Epithelial cell of esophagus (primary cell): ENCODE measurements around the gene SESTD1.
A peak's percentile ranks its signal among the peaks of the same experiment; 100 is the strongest.
"Not testable (repeated sequence)": the region's sequence is repeated elsewhere in the genome, so short reads cannot be mapped to it uniquely, and the experiment has no call there.

Source experiments
- DNase-seq: peaks from one replicate; pipeline ENCODE4 v3.0.0; 2010; ENCODE audit warnings: low read depth
- H3K4me3 ChIP-seq: 2 replicates; pipeline ENCODE4 v1.5.1; 2011; ENCODE audit warnings: mild to moderate bottlenecking, low read length, control low read depth
- CTCF ChIP-seq: IDR thresholded peaks from 2 replicates; pipeline ENCODE4 v1.5.1; 2011; ENCODE audit warnings: low read depth, mild to moderate bottlenecking, low read length, control low read depth, inconsistent platforms; ENCODE audit not compliant: insufficient read depth; ENCODE audit errors: missing control alignments

The SESTD1 gene

GRCh38 chr2:179250848-179251504 lies 13.7 kb downstream of the SESTD1 start:
- H3K4me3 ChIP-seq = no peak overlapping the region
- TF ChIP-seq CTCF = no peak

DNA sequence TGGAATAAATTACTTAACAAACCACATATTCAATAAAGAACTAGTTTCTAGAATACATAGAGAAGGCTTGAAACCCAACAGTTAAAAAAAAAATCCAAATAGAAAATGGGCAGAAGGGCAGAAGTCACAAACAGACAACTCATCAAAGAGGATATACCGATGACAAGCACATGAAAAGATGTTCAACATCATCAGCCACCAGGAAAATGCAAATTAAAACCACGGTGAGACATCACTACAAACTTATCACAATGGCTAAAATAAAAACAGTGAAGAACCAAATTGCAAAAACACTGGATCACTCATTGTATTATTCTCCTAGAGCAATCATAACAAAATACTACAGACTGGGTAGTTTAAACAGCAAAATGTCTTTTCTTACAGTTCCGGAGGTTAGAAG lies 14.5 kb downstream of the SESTD1 start:
- no peak for TF ChIP-seq CTCF
- no peak overlapping the region for H3K4me3 ChIP-seq
- no peak for DNase-seq

More at GRCh38 chr2:179250848-179251504, 13.7 kb downstream of the SESTD1 start:
- DNase-seq = no peak

DNA sequence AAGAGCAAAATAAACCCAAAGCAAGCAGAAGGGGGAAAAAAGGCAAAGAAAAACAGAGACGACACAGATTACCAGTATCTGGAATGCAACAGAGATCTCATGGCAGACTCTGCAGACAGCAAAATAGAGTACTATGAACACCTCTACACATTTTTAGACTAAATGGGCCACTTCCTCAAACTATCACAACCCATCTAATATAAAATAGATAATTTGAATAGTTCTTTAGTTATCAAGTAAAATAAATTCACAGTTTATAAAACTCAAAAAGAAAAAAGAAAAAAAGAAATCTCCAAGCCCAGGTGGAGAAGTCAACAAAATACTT lies 16.6 kb downstream of the SESTD1 start:
- no peak for DNase-seq
- H3K4me3 ChIP-seq = no peak overlapping the region
- TF ChIP-seq CTCF = no peak

GRCh38 chr2:179247318-179248023 lies 17.2 kb downstream of the SESTD1 start:
- DNase-seq = no peak
- TF ChIP-seq CTCF = no peak
- no peak overlapping the region for H3K4me3 ChIP-seq

DNA sequence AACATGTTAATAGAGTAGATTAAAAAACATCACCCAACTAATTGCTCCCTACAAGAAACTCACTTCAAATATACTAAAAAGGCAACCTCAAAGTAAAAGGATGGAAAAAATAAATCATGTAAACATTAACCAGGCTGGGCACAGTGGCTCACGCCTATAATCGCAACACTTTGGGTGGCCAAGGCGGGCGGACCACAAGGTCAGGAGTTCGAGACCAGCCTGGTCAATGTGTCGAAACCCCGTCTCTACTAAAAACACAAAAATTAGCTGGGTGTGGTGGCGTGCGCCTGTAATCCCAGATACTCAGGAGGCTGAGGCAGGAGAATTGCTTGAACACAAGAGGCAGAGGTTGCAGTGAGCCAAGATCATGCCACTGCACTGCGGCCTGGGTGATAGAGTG lies 18.8 kb downstream of the SESTD1 start:
- DNase-seq, H3K4me3 ChIP-seq: not testable (repeated sequence)

GRCh38 chr2:179243046-179243445 lies 21.6 kb downstream of the SESTD1 start:
- H3K4me3 ChIP-seq = no peak overlapping the region
- no peak for TF ChIP-seq CTCF
- DNase-seq = peak; percentile 64

- TF ChIP-seq CTCF = no peak
- no peak overlapping the region for H3K4me3 ChIP-seq
- no peak for DNase-seq
These were observed 23.9 kb downstream of the SESTD1 start for GRCh38 chr2:179240481-179241451.
